Ishikawa (cell line): ENCODE measurements around the gene SH3TC2.

Experiments used
- CEBPB ChIP-seq: IDR thresholded peaks from 2 replicates; pipeline ENCODE4 v1.6.1; 2012
- CREB1 ChIP-seq: IDR thresholded peaks from 2 replicates; pipeline ENCODE4 v1.6.1; 2012; ENCODE audit warnings: low read depth
- EGR1 ChIP-seq: IDR thresholded peaks from 2 replicates; pipeline ENCODE4 v1.6.1; 2012
- EP300 ChIP-seq: IDR thresholded peaks from 2 replicates; pipeline ENCODE4 v1.6.1; 2012; ENCODE audit warnings: borderline replicate concordance
- FOXM1 ChIP-seq: IDR thresholded peaks from 2 replicates; pipeline ENCODE4 v1.6.1; 2012; ENCODE audit warnings: low read depth, borderline replicate concordance
- NFIC ChIP-seq: IDR thresholded peaks from 2 replicates; pipeline ENCODE4 v1.6.1; 2012
- RAD21 ChIP-seq: IDR thresholded peaks from 2 replicates; pipeline ENCODE4 v1.6.1; 2012; ENCODE audit warnings: low read depth
- TAF1 ChIP-seq: IDR thresholded peaks from 2 replicates; pipeline ENCODE4 v1.6.1; 2012; ENCODE audit warnings: low read depth, mild to moderate bottlenecking
- TCF12 ChIP-seq: IDR thresholded peaks from 2 replicates; pipeline ENCODE4 v1.6.1; 2012; ENCODE audit warnings: low read depth
- TEAD4 ChIP-seq: IDR thresholded peaks from 2 replicates; pipeline ENCODE4 v1.6.1; 2012
- USF1 ChIP-seq: IDR thresholded peaks from 2 replicates; pipeline ENCODE4 v1.6.1; 2012
- YY1 ChIP-seq: IDR thresholded peaks from 2 replicates; pipeline ENCODE4 v1.6.1; 2012; ENCODE audit warnings: low read depth
- ZBTB7A ChIP-seq: IDR thresholded peaks from 2 replicates; pipeline ENCODE4 v1.6.1; 2012; ENCODE audit warnings: low read depth
- TF ChIP-seq, protein P1 (sequence below): IDR thresholded peaks from 2 replicates; pipeline ENCODE4 v1.6.1; 2012; ENCODE audit warnings: low read depth, mild to moderate bottlenecking
- TF ChIP-seq, protein P2 (sequence below): IDR thresholded peaks from 2 replicates; pipeline ENCODE4 v1.6.1; 2012

SH3TC2 gene

DNA sequence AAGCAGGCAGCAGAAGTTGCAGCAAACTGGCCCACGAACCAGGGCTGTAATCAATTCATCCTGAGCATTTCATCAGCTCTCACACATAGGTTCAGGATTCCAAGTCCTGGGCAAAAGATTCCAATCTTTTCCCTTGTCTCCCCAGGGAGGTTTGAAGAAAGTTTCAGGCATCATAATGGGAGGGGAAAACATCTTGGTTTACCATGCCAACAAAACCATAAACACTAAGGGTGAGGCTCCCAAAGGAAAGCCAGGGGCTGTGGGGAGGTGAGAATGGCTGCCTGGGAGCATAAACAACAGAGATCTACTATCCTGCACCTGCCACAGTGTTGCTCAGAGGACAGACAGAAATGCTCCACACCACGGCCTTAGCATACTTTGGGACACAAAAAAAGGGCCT lies 94.6 kb downstream of the SH3TC2 start:
- TF ChIP-seq EGR1 (no peak), CREB1 (no peak), FOXM1 (no peak), EP300 (no peak), TCF12 (no peak), ZBTB7A (no peak), USF1 (no peak)
- TF ChIP-seq, protein P1, sequence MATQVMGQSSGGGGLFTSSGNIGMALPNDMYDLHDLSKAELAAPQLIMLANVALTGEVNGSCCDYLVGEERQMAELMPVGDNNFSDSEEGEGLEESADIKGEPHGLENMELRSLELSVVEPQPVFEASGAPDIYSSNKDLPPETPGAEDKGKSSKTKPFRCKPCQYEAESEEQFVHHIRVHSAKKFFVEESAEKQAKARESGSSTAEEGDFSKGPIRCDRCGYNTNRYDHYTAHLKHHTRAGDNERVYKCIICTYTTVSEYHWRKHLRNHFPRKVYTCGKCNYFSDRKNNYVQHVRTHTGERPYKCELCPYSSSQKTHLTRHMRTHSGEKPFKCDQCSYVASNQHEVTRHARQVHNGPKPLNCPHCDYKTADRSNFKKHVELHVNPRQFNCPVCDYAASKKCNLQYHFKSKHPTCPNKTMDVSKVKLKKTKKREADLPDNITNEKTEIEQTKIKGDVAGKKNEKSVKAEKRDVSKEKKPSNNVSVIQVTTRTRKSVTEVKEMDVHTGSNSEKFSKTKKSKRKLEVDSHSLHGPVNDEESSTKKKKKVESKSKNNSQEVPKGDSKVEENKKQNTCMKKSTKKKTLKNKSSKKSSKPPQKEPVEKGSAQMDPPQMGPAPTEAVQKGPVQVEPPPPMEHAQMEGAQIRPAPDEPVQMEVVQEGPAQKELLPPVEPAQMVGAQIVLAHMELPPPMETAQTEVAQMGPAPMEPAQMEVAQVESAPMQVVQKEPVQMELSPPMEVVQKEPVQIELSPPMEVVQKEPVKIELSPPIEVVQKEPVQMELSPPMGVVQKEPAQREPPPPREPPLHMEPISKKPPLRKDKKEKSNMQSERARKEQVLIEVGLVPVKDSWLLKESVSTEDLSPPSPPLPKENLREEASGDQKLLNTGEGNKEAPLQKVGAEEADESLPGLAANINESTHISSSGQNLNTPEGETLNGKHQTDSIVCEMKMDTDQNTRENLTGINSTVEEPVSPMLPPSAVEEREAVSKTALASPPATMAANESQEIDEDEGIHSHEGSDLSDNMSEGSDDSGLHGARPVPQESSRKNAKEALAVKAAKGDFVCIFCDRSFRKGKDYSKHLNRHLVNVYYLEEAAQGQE, result no peak

DNA sequence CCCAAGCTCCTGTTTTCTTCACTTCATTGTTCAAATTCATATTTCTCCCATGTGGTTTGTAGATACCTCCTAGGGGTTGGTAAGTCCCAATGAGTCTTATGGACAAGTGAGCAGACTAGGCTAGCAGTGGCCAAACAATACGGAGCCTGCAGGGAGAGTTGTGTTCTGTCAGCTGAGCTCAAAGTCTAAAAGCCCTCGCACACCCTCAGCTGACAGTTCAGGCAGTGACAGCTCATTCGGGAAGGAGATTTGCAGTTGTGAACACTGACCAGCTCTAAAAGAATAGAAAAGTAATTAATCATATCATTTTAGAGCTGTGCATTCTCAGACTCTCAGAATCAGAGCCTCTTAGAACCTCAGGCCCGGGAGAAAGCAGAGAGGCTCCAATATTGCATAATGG lies 95.1 kb downstream of the SH3TC2 start:
- no peak for TF ChIP-seq EGR1
- no peak for TF ChIP-seq CEBPB
- TF ChIP-seq YY1, result no peak
- no peak for TF ChIP-seq NFIC
- TF ChIP-seq EP300, result no peak
- no peak for TF ChIP-seq RAD21
- TF ChIP-seq, protein P1, result no peak
- TF ChIP-seq USF1, result no peak

GRCh38 chr5:148966938-148967337 lies 95.9 kb downstream of the SH3TC2 start:
- no peak for TF ChIP-seq ZBTB7A
- TF ChIP-seq, protein P2, sequence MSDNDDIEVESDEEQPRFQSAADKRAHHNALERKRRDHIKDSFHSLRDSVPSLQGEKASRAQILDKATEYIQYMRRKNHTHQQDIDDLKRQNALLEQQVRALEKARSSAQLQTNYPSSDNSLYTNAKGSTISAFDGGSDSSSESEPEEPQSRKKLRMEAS, result no peak
- TF ChIP-seq TEAD4, result no peak
- TF ChIP-seq RAD21, result no peak
- TF ChIP-seq TCF12, result no peak
- TF ChIP-seq, protein P1, result no peak
- no peak for TF ChIP-seq CREB1
- TF ChIP-seq EGR1, result no peak
- no peak for TF ChIP-seq TAF1
- no peak for TF ChIP-seq YY1
- TF ChIP-seq USF1, result no peak

- TF ChIP-seq, protein P1, result no peak
- TF ChIP-seq CREB1 (no peak), EP300 (no peak), NFIC (no peak), ZBTB7A (no peak), RAD21 (no peak)
Measured at GRCh38 chr5:148966348-148966747, 96.5 kb downstream of the SH3TC2 start.
